Hematopoietic multipotent progenitor cell treated with erythropoietin and hydrocortisone succinate and interleukin-3 and kit ligand, for 17 days (in vitro differentiated cells): ENCODE results near the gene ZNF594.
"Not testable (repeated sequence)": the region's sequence is repeated elsewhere in the genome, so short reads cannot be mapped to it uniquely, and the experiment has no call there.

Experiments used
- DNase-seq: peaks from one replicate; pipeline ENCODE4 v3.0.0-alpha.2; 2015; ENCODE audit warnings: low spot score

The ZNF594 gene

DNA sequence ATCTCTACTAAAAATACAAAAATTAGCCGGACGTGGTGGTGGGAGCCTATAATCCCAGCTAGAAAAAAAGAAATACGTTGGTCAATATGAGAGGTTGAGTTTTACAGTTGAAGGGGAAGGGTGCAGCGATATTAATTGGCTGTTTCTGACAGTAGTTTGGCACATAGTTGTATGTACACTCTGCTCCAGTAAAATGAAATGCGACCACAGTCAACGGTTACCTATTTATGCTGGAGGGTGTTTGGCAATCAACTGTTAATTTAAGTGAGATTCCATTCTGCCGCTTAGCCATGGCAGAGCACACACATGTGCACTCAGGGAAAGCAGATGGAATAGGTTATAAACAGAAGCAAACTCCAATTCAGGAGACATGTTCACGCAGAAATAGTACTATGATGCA is 9.3 kb upstream of the ZNF594 start:
- no peak for DNase-seq

DNA sequence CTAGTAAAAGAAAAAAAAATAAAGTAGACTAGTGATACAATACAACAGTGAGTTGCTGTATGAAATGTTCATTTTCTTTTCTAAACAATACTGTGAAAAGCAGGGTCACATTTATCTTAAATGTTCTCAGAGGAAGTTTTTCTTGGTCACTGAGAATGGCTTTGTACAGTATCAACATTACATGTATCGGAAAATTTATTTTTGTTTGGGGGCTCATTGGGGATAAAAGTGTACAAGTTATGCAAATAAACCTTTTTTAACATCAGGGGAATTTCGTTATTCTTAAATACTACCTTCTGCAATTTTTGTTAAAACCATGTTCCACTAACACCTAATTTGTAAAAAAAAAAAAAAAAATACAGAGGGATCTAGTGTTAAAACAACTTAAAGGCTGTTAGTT is 8.7 kb upstream of the ZNF594 start:
- no peak for DNase-seq

DNA sequence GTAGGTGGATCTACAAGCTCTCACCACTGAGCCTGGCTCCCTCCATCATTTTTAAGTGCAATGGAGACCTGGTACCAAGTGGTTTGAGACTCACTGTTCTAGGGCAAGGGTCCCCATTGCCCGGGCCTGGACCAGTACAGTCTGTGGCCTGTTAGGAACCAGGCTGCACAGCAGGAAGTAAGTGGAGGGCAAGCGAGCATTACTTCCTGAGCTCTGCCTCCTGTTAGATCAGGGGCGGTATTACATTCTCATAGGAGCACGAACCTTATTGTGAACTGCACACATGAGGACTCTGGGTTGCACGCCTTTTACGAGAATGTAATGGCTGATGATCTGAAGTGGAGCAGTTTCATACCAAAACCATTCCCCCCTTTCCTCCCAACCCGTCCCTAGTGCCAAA is 6.8 kb upstream of the ZNF594 start:
- DNase-seq: no peak

DNA sequence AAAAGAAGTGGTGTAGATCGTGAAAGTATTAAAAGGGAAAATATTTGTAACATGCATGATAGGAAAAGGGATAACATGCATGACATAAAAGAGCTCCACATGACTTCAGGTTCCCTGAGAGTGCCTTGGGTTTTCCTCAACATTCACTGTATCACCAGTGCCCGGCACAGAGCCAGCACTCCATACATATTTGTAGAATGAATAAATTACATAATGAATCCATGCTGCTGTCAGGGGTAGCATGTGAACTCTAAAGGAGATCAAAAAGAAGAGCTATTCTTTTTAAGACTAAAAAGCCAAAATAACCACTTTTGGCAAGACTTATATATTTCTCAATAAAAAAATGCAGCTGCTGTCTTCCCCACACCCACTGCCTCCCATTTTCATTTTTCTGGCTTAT is 2.7 kb upstream of the ZNF594 start:
- no peak for DNase-seq

DNA sequence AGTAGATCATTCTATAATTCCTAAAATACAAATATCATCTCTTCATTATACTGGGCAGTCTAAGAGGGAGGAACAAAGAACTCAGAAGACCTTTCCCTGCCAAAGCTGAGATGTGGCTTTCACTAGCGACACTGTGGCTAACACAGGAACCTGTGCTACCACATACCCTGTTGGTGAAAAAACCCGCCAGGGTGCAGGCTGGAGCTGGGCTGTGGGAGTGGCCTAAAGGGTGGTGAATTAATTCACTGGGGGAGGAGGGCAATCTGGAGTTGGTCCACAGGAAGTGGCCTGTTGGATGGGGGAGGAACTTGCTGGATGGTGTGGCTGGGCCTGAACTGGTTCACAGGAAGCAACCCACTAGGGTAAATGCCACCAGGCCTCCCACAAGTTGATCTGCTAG is 7.4 kb downstream of the ZNF594 start:
- DNase-seq: no peak

DNA sequence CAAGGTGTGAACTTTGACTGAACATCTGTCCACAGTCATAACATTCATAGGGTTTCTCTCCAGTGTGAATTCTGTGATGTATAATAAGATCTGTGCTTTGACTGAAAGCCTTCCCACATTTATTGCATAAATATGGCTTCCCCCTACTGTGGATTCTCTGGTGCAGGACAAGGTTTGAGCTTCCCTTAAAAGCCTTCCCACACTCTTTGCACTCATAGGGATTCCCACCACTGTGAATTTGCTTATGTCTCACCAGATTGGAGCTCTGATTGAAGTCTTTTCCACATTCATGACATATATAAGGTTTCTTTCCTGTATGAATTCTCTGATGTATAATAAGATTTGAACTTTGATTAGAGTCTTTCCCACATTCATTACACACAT is 8.3 kb downstream of the ZNF594 start:
- DNase-seq: no peak

DNA sequence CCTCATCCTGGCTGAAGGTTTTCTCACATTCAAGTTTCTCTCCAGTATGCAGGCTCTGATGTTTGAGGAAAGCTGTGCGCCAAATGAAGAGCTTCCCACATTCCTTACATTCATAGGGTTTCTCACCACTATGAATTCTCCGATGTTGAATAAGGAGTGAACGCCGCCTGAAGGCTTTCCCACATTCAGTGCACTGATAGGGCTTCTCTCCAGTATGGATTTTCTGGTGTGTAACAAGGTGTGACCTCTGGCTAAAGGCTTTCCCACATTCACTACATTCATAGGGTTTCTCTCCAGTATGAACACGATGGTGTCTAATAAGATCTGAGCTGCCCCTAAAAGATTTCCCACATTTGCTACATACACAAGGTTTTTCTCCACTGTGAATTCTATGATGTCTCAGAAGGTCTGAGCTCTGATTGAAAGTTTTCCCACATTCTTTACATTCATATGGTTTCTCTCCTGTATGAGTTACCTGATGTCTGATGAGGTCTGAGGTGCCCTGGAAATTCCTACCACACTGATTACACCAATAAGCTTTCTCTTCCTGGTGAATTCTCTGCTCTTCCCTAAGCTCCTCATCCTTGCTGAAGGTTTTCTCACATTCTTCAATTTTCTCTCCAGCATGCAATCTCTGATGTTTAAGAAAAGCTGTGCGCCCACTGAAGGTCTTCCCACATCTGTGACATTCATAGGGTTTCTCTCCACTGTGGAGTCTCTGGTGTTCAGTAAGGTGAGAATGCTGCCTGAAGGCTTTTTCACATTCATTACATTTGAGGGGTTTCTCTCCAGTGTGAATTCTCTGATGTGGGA is 8.9 kb downstream of the ZNF594 start:
- DNase-seq: no peak

DNA sequence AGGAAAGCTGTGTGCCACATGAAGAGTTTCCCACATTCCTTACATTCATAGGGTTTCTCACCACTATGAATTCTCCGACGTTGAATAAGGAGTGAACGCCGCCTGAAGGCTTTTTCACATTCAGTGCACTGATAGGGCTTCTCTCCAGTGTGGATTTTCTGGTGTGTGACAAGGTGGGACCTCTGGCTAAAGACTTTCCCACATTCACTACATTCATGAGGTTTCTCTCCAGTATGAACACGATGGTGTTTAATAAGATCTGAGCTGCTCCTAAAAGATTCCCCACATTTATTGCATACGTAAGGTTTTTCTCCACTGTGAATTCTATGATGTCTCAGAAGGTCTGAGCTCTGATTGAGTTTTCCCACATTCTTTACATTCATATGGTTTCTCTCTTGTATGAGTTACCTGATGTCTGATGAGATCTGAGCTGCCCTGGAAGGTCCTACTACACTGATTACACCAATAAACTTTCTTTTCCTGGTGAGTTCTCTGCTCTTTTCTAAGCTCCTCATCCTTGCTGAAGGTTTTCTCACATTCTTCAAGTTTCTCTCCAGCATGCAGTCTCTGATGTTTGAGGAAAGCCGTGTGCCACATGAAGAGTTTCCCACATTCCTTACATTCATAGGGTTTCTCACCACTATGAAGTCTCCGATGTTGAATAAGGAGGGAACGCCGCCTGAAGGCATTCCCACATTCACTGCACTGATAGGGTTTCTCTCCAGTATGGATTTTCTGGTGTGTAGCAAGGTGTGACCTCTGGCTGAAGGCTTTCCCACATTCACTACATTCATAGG is 10.0 kb downstream of the ZNF594 start:
- no peak for DNase-seq

DNA sequence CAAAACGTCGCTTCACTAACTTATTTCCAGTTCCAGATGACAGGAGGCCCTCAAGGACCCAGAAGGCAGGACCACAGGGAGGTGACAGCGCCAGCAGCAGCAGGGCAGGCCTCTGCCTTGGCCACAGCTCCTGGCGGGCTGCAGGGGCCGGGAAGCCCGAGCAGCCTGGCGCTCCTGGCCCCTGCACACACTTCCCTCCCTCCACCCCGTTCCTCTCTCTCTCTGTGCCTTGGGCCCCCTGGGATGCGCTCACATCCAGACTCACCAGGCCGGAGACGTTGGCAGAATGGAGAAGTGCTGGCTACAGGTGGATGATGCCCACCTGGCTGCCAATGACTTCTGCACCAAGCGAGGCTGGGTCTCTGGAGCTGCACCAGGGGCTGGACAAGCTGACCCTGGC is 12.7 kb downstream of the ZNF594 start:
- DNase-seq: no peak

DNA sequence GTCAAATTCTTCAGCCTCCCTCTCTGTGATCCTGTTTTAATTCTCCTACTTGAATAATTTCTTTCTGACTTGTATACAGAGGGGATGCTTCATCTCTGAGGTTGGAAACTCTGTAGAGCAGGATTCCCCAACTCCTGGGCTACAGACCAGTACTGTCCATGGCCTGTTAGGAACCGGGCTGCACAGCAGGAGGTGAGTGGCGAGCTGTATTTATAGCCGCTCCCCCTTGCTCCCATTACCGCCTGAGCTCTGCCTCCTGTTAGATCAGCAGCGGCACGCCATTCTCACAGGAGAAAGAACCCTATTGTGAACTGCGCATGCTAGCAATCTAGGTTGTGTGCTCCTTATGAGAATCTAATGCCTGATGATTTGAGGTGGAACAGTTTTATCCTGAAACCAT is 16.6 kb downstream of the ZNF594 start:
- not testable (repeated sequence) for DNase-seq

DNA sequence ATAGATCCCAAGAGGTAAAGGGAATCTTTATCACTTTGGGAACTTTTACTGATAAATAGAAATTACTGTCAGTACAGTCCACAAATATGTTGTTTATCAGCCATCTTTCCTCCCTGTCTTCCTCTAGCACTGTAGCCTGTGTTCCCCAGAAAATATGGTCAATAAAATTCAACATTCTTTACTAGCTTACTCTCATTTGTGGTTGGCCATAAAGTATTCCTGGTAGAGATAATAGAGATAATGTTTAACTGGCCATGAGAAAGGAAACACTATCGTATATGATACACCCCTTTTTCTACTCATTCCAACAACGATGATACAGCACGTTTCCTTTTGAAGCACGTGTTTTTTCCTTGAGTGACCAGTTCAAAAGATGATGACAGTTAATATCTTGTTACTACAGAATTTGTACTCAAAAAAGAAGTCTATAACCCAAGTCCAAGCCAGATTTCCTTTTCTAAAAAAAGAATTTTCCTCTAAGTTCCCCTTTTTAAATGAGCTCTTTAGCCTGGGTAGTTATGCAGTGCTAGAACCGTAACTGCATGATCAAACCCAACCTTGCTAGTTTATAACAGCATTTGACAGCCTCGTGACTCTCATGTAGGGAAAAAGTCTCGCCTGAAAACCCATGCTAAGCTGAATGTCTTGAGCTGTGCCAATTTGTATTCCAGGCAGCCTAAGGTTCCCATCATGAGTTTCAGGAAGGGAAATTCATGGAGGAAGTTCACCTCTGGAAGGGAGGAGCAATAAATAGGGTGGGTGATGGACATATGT is 25.7 kb downstream of the ZNF594 start:
- not testable (repeated sequence) for DNase-seq

DNA sequence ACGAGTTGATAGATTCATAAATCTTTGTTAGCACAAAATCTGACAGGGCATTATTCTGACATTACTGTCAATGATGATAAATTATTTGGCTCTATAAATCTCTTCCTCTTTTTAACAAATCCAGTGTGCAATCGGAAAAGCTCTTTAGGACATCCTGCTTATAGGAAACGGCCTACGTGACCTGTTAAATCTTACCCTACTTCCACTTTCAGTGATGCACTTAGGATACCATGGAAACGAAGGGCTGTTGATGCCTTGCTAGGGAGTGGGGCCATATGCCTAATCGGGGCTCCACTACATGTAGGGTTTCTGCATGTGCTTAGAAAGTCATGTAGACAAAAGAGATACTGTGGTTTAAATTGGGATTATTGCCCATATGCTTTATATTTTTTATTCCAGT is 27.2 kb downstream of the ZNF594 start:
- no peak for DNase-seq

DNA sequence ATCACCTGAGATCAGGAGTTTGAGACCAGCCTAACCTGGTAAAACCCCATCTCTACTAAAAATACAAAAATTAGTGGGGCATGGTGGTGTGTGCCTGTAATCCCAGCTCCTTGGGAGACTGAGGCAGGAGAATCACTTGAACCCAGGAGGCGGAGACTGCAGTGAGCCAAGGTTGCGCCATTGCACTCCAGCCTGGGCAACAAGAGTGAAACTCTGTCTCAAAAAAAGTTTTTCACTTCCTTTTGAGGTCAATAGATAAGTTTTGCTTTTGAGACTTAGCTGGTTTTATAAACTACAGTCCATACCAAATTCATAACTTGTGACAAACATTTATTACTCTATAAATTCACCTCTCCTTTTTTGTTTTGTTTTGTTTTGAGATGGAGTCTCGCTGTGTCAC is 29.9 kb downstream of the ZNF594 start:
- not testable (repeated sequence) for DNase-seq

DNA sequence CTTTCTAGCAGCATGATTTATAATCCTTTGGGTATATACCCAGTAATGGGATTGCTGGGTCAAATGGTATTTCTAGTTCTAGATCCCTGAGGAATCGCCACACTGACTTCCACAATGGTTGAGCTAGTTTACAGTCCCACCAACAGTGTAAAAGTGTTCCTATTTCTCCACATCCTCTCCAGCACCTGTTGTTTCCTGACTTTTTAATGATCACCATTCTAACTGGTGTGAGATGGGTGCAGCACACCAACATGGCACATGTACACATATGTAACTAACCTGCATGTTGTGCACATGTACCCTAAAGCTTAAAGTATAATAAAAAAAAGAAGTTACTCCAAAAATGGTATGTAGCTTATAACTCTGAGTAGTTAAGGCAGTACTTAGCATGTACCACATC is 31.0 kb downstream of the ZNF594 start:
- not testable (repeated sequence) for DNase-seq

DNA sequence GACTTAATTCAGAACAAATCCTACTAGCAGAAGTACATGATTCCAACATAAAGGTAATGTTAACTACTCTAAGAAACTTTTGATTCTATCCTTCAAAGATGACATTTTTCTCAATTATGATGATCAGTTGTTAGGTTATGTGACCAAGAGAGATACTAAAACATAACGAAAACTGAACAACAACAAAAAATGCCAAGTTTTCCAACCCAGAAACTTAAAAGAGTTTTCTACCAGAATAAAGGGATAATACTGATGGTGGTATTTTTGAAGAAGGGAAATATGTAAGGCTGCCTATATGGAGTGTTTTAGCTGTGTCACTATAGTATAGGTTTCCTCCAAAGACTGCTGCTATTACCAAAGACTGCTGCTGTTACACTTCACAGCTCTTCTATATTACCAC is 45.5 kb downstream of the ZNF594 start:
- DNase-seq: not testable (repeated sequence)

DNA sequence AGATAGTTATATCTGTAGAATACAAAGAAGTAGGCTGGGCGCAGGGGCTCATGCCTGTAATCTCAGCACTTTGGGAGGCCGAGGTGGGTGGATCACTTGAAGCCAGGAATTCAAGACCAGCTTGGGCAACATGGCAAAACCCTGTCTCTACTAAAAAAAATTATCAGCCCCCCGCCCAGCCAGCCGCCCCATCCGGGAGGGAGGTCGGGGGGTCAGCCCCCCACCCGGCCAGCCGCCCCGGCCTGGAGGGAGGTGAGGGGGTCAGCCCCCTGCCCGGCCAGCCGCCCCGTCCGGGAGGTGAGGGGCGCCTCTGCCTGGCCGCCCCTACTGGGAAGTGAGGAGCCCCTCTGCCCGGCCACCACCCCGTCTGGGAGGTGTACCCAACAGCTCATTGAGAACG is 48.8 kb downstream of the ZNF594 start:
- DNase-seq: not testable (repeated sequence)

DNA sequence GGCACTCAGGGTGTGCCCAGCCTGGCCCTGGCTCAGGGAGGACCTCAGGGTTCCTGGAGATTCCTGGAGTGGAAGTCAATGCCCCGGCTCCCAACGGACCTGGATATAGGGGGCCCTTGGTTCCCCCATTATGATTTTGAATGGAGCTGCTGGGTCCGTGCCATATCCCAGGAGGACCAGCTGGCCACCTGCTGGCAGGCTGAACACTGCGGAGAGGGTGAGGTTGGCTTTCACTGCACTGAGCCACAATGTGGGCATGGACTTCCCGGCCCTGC is 52.3 kb downstream of the ZNF594 start:
- no peak for DNase-seq

DNA sequence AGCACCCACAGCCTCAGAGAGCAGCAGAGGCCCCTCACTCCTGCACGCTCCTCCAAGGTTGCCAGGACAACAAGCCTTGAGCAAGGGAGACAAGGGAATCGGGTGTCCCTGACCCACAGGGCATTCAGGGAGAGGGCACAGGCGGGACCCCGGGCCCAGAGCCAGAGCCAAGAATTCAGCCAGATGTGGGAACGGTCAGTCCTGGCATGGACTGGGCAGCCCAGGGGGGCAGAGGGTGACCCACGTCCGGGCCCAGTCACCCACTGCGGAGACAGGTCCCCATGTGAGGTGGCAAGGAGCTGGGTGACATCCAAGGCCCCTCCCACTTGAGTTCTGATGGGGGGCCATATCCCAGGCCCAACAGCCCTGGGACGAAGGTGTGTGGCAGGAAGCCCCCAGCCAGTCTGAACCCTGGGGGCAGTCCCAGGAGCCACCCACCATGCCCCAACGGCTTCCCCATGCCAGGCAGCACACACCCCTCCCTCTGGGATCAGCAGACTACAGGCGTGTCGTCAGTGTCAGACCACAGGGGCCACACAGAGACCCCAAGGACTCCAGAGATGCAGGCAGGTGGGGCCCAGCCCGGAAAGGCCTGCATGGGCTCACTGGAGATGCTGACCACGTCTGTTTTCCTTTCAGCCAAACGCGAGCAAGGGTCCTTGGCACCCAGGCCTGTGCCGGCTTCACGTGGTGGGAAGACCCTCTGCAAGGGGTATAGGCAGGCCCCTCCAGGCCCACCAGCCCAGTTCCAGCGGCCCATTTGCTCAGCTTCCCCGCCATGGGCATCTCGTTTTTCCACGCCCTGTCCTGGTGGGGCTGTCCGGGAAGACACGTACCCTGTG is 52.8 kb downstream of the ZNF594 start:
- DNase-seq: no peak

DNA sequence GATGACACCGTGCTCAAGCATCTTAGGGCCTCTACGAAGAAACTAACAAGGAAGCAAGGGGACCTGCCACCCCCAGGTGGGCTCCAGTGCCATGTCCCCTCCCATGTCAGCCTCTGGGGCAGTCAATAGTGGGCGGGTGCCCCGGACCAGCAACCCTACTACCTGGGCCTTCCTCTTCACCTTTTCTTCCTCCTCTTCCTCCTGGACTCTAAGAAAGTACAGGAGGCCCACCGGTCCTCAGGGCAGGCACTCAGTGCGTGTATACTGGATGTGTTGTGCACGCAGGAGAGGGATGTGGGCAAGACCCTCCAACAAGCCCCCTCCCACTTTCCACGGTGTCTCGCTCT is 53.5 kb downstream of the ZNF594 start:
- DNase-seq: not testable (repeated sequence)

DNA sequence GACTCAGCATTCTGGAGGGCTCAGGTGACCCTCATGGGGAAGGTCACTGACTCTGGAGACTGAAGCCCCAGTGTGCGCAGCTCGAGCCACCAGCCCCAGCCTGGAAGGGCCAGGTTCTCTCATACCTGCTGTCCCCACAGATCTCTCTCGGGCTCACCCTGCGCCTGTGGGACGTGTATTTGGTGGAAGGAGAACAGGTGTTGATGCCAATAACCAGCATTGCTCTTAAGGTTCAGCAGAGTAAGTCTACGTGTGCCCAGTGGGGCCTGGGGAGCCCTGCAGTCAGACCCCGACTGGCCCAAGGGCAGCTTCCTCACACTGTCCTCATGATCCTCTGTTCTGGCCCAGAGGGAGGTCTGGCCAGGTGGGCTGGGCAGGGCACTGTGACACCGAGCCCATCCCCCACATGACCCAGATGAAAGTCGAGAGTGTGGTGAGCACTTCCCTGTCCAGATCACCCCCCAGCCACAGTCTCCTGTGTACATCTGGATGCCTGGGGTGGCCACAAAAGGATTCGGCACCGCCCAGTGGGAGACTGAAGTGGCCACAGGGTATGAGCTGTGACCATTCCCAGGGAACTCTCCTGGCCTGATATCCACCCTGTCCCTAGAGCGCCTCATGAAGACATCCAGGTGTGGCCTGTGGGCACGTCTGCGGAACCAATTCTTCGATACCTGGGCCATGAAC is 54.0 kb downstream of the ZNF594 start:
- DNase-seq: not testable (repeated sequence)

DNA sequence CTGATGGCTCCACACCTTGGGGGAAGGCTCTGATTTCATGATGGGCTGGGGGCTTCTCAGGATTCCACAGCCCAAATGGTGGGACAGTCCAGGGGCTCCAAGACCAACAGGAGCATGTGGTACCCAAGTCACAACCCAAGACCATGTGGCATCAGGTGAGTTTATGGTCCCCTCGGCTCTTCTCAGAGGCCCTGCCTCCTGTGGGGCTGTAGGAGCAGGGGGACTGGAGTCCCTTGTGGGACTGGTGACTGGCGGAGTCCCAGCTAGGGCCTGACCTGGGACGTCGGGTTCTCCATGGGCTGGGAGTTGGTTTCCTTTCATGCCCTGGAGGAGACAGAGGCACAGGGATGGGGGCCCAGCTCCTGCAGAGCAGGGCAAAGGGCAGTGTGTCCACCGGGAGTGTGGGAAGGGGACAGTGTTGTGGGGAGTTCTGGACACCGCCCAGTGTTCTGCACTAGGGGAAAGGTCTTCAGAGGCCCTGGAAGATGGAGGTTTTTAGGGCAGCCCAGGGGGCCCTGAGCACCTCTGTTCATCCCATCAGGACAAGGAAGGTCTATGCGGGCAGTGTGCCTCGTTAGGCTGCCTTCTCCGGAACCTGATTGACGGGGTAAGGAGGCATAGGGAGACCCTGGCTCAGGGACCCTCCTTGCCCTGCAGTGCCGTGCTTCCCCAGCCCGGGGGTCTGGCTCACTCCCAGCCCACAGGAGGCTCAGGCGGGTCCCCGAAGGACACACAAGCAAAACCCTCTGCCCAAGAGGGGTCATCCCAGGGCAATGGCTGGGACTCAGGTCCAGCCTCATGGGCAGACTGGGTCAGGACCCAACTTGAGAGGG is 54.9 kb downstream of the ZNF594 start:
- not testable (repeated sequence) for DNase-seq
